T-cell (primary cell): ENCODE measurements around the gene CROCC2. TPM values are rescaled to one million over a fixed set of nuclear protein-coding genes. Genes with fewer than 3 reads are reported as not detected.

Source experiments
- ATAC-seq, 4 experiments: fragments of 200-7000 bp in 3 of 4; fragments of 150-1000 bp in 1 of 4; cut with Tn5 transposase; replicated peaks in 1 of 4; 1 replicate in 3 of 4; 2 replicates in 1 of 4; pipeline ENCODE4 v1.10.0; 2021; ENCODE audit warnings: moderate library complexity in 3 of 4, mild to moderate bottlenecking in 2 of 4, moderate number of reproducible peaks in 1 of 4
- CTCF ChIA-PET, 2 donors: fragments of 300-600 bp; sonication (Branson Sonifier 250); formaldehyde crosslinking; loops; one replicate each; lab custom pipeline; 2022; ENCODE audit warnings: antibody characterized with exemption in 2 of 2; lab: Charles Lee
- POLR2A ChIA-PET, 2 donors: fragments of 300-600 bp; sonication (Branson Sonifier 250); formaldehyde crosslinking; loops; one replicate each; lab custom pipeline; 2022; ENCODE audit warnings: antibody characterized with exemption in 2 of 2; lab: Charles Lee
- DNase-seq, 35 experiments: peaks; one replicate each; pipeline versions ENCODE4 v3.0.0 to v3.0.0-alpha.2; 2013 to 2023
- H3K27ac ChIP-seq: one replicate; pipeline ENCODE4 v1.5.1; 2013; ENCODE audit warnings: low read length
- H3K27me3 ChIP-seq, 2 experiments: replicated peaks in 1 of 2; 1 replicate in 1 of 2; 2 replicates in 1 of 2; pipeline versions ENCODE4 v1.6.1 to v1.7.0; 2013; ENCODE audit warnings: low read length in 1 of 2, mixed read lengths in 1 of 2; ENCODE audit not compliant: control insufficient read depth in 2 of 2, insufficient read depth in 2 of 2; ENCODE audit errors: extremely low read depth in 1 of 2
- H3K36me3 ChIP-seq, 2 donors: 1 replicate in 1 of 2; 2 replicates in 1 of 2; pipeline versions ENCODE4 v1.6.1 to v1.7.0; 2013; ENCODE audit warnings: low read length in 1 of 2; ENCODE audit not compliant: control insufficient read depth in 2 of 2, insufficient read depth in 1 of 2; ENCODE audit errors: extremely low read depth in 1 of 2
- H3K4me1 ChIP-seq, 2 experiments: 1 replicate in 1 of 2; 2 replicates in 1 of 2; pipeline versions ENCODE4 v1.6.1 to v1.7.0; 2013; ENCODE audit warnings: low read length in 2 of 2, mixed read lengths in 1 of 2; ENCODE audit not compliant: insufficient read depth in 2 of 2, control insufficient read depth in 1 of 2; ENCODE audit errors: extremely low read depth in 1 of 2
- H3K4me3 ChIP-seq, 2 donors: 1 replicate in 1 of 2; 2 replicates in 1 of 2; pipeline versions ENCODE4 v1.5.1 to v1.7.0; 2013; ENCODE audit warnings: mild to moderate bottlenecking in 2 of 2, low read length in 1 of 2, moderate library complexity in 1 of 2; ENCODE audit not compliant: control insufficient read depth in 1 of 2; ENCODE audit errors: extremely low read depth in 1 of 2
- H3K9me3 ChIP-seq: 2 replicates; pipeline ENCODE4 v1.7.0; 2013
- H3K27ac Mint-ChIP-seq, 2 donors: one replicate each; pipeline ENCODE4 v1.8.0; 2020 to 2021; ENCODE audit warnings: mild to moderate bottlenecking in 2 of 2, mixed read lengths in 2 of 2
- H3K27me3 Mint-ChIP-seq, 2 donors: one replicate each; pipeline ENCODE4 v1.8.0; 2021 to 2022; ENCODE audit warnings: mixed read lengths in 2 of 2
- H3K36me3 Mint-ChIP-seq: one replicate; pipeline ENCODE4 v1.8.0; 2021; ENCODE audit warnings: mixed read lengths
- H3K4me1 Mint-ChIP-seq, 3 donors: one replicate each; pipeline ENCODE4 v1.8.0; 2020 to 2022; ENCODE audit warnings: mixed read lengths in 3 of 3, mild to moderate bottlenecking in 1 of 3
- H3K4me3 Mint-ChIP-seq, 3 donors: one replicate each; pipeline ENCODE4 v1.8.0; 2020 to 2022; ENCODE audit warnings: mild to moderate bottlenecking in 3 of 3, mixed read lengths in 3 of 3, moderate library complexity in 3 of 3
- H3K9me3 Mint-ChIP-seq, 3 donors: one replicate each; pipeline ENCODE4 v1.8.0; 2020 to 2022; ENCODE audit warnings: mixed read lengths in 3 of 3
- WGBS: methylation state at CpG from one replicate; pipeline ENCODE4 v1.1.5; 2013; ENCODE audit warnings: missing lambda C conversion rate; ENCODE audit not compliant: insufficient coverage; 5-methylcytosine and 5-hydroxymethylcytosine counted together
- total RNA-seq, 35 experiments: library from RNA in 6 of 35; stranded (reverse) in 6 of 35; fragments of 120-200 nt in 1 of 35; gene quantifications; one replicate each; pipeline versions ENCODE4 v1.2.1 to v1.2.4 and lab custom pipeline; 2013 to 2026

CROCC2 gene
- total RNA-seq, 5 donors from 2014 or later (not counting 1 experiment from before 2014, with no cell fraction given) = not detected

GRCh38 chr2:240892356-240892755 is 13.8 kb upstream of the CROCC2 start:
- POLR2A ChIA-PET = no interaction called here
- no peak overlapping the region for H3K4me3 Mint-ChIP-seq
- H3K27me3 Mint-ChIP-seq = no peaks in the 10 kb centered on the region
- Histone ChIP-seq H3K4me3 (no peak overlapping the region), H3K27ac (no peak overlapping the region), H3K9me3 (no peaks in the 10 kb centered on the region), H3K36me3 (no peaks in the 10 kb centered on the region), H3K27me3 (peaks cover 0 to 22% of the 10 kb centered on the region in 2 experiments), H3K4me1 (peaks cover 0 to 7% of the 10 kb centered on the region in 2 experiments)
- CTCF ChIA-PET = no interaction called here
- H3K4me1 Mint-ChIP-seq = peaks cover 0 to 2% (median 0%) of the 10 kb centered on the region in 3 donors
- H3K36me3 Mint-ChIP-seq = no peaks in the 10 kb centered on the region
- no peak for DNase-seq
- H3K9me3 Mint-ChIP-seq = no peaks in the 10 kb centered on the region
- 76% methylated on average over 9 of the region's 9 CpGs for WGBS
- H3K27ac Mint-ChIP-seq = no peak overlapping the region
- ATAC-seq = no peak

GRCh38 chr2:240892925-240893324 is 13.2 kb upstream of the CROCC2 start:
- no peak for DNase-seq
- POLR2A ChIA-PET = no interaction called here
- Histone ChIP-seq H3K27me3 (peaks cover 0 to 24% of the 10 kb centered on the region in 2 experiments), H3K27ac (no peak overlapping the region), H3K36me3 (no peaks in the 10 kb centered on the region), H3K4me3 (no peak overlapping the region), H3K4me1 (peaks cover 0 to 7% of the 10 kb centered on the region in 2 experiments), H3K9me3 (no peaks in the 10 kb centered on the region)
- CTCF ChIA-PET = no interaction called here
- Mint-ChIP-seq H3K9me3 (no peaks in the 10 kb centered on the region), H3K27me3 (peaks cover 0 to 2% of the 10 kb centered on the region in 2 donors), H3K4me3 (no peak overlapping the region), H3K27ac (no peak overlapping the region), H3K4me1 (peaks cover 0 to 2% (median 0%) of the 10 kb centered on the region in 3 donors), H3K36me3 (no peaks in the 10 kb centered on the region)
- no peak for ATAC-seq
- 84% methylated on average over 9 of the region's 12 CpGs for WGBS

- peak in 5 of 35 experiments; percentile 10 to 48 (median 32) for DNase-seq
- Histone ChIP-seq H3K4me3 (no peak overlapping the region), H3K9me3 (no peaks in the 10 kb centered on the region), H3K27me3 (peaks cover 0 to 28% of the 10 kb centered on the region in 2 experiments), H3K27ac (no peak overlapping the region), H3K36me3 (no peaks in the 10 kb centered on the region), H3K4me1 (peaks cover 0 to 7% of the 10 kb centered on the region in 2 experiments)
- 30% methylated on average over 13 of the region's 17 CpGs for WGBS
- ATAC-seq = peak in 2 of 4 experiments; percentile 58 to 64
- no peak overlapping the region for H3K4me3 Mint-ChIP-seq
- H3K27me3 Mint-ChIP-seq = peaks cover 0 to 4% of the 10 kb centered on the region in 2 donors
- ChIA-PET CTCF (no interaction called here), POLR2A (no interaction called here)
- H3K9me3 Mint-ChIP-seq = no peaks in the 10 kb centered on the region
- H3K36me3 Mint-ChIP-seq = no peaks in the 10 kb centered on the region
- peaks cover 0 to 2% (median 0%) of the 10 kb centered on the region in 3 donors for H3K4me1 Mint-ChIP-seq
- H3K27ac Mint-ChIP-seq = no peak overlapping the region
Observed at GRCh38 chr2:240893363-240893844, 12.7 kb upstream of the CROCC2 start.

GRCh38 chr2:240894006-240894405 is 12.1 kb upstream of the CROCC2 start:
- ChIA-PET POLR2A (no interaction called here), CTCF (no interaction called here)
- H3K27ac ChIP-seq = no peak overlapping the region
- peaks cover 0 to 4% of the 10 kb centered on the region in 2 donors for H3K27me3 Mint-ChIP-seq
- H3K27ac Mint-ChIP-seq = no peak overlapping the region
- H3K36me3 ChIP-seq = no peaks in the 10 kb centered on the region
- H3K36me3 Mint-ChIP-seq = no peaks in the 10 kb centered on the region
- peaks cover 0 to 2% (median 0%) of the 10 kb centered on the region in 3 donors for H3K4me1 Mint-ChIP-seq
- no peak for ATAC-seq
- H3K4me3 ChIP-seq = no peak overlapping the region
- no peaks in the 10 kb centered on the region for H3K9me3 Mint-ChIP-seq
- H3K4me1 ChIP-seq = peaks cover 0 to 7% of the 10 kb centered on the region in 2 experiments
- DNase-seq = no peak
- WGBS = 79% methylated on average over 5 of the region's 9 CpGs
- H3K4me3 Mint-ChIP-seq = no peak overlapping the region
- peaks cover 0 to 31% of the 10 kb centered on the region in 2 experiments for H3K27me3 ChIP-seq
- H3K9me3 ChIP-seq = no peaks in the 10 kb centered on the region

- no peak for ATAC-seq
- CTCF ChIA-PET = no interaction called here
Observed at GRCh38 chr2:240894836-240895558, 11.1 kb upstream of the CROCC2 start.

GRCh38 chr2:240895656-240896388 is 10.3 kb upstream of the CROCC2 start, which contains the start of gene MAB21L4:
Gene MAB21L4, minus strand, starts transcription at chr2:240896156. Its CDS starts 159 bp downstream, at chr2:240895997.
- Mint-ChIP-seq H3K36me3 (no peaks in the 10 kb centered on the region), H3K4me1 (peaks cover 0 to 2% (median 0%) of the 10 kb centered on the region in 3 donors), H3K27me3 (peaks cover 0 to 6% of the 10 kb centered on the region in 2 donors), H3K27ac (no peak within 1 kb of the TSS), H3K9me3 (no peaks in the 10 kb centered on the region), H3K4me3 (no peak within 1 kb of the TSS)
- H3K4me1 ChIP-seq = peaks cover 0 to 7% of the 10 kb centered on the region in 2 experiments
- no peak within 1 kb of the TSS for H3K27ac ChIP-seq
- no peak for ATAC-seq
- DNase-seq = no peak
- ChIA-PET CTCF (no interaction called here), POLR2A (no interaction called here)
- no peak within 1 kb of the TSS for H3K4me3 ChIP-seq
- peaks cover 0 to 31% of the 10 kb centered on the region in 2 experiments for H3K27me3 ChIP-seq
- no peaks in the 10 kb centered on the region for H3K36me3 ChIP-seq
- 87% methylated on average over 20 of the region's 24 CpGs for WGBS
- H3K9me3 ChIP-seq = no peaks in the 10 kb centered on the region

More at GRCh38 chr2:240894836-240895558, 11.1 kb upstream of the CROCC2 start:
- peaks cover 0 to 31% of the 10 kb centered on the region in 2 experiments for H3K27me3 ChIP-seq
- 86% methylated on average over 26 of the region's 28 CpGs for WGBS
- no peaks in the 10 kb centered on the region for H3K9me3 ChIP-seq
- Mint-ChIP-seq H3K4me3 (no peak overlapping the region), H3K4me1 (peaks cover 0 to 2% (median 0%) of the 10 kb centered on the region in 3 donors), H3K27me3 (peaks cover 0 to 4% of the 10 kb centered on the region in 2 donors), H3K27ac (no peak overlapping the region), H3K9me3 (no peaks in the 10 kb centered on the region), H3K36me3 (no peaks in the 10 kb centered on the region)
- H3K4me1 ChIP-seq = peaks cover 0 to 7% of the 10 kb centered on the region in 2 experiments
- no peak overlapping the region for H3K4me3 ChIP-seq
- no peaks in the 10 kb centered on the region for H3K36me3 ChIP-seq
- DNase-seq = no peak
- H3K27ac ChIP-seq = no peak overlapping the region
- POLR2A ChIA-PET = no interaction called here
